ENCODE results near the gene TPK1. TPM values are rescaled to one million over a fixed set of nuclear protein-coding genes. Genes with fewer than 3 reads are reported as not detected.

The TPK1 gene
- total RNA-seq, 1 donor from 2014 or later = 2.2 TPM

DNA sequence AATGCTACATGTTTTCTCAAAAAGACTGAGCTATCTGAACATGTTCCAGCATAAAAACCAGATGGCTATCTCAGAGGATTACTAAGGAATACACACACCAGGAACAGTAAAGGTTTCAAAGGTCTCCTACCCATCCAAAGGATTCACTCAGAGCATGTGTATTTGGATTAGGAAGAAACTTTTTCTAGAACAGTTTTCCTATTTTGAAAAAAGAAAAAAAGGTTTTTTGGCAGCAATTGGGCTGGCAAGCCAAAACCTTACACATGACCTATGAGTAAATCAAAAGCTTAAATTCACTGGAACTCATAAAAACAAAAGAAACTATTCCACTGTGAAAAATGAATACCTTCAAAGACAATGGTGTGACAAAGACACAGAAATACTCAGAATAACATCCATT, 9.6 kb downstream of the TPK1 start:
- Mint-ChIP-seq H3K4me3 (ENCODE audit: low read depth) (no peak overlapping the region), H3K27ac (no peak overlapping the region), H3K9me3 (ENCODE audit: low read depth) (peaks cover 4% of the 10 kb centered on the region), H3K4me1 (ENCODE audit: low read depth) (peaks cover 2% of the 10 kb centered on the region), H3K27me3 (no peaks in the 10 kb centered on the region), H3K36me3 (ENCODE audit: insufficient read depth) (no peaks in the 10 kb centered on the region)
- DNase-seq (ENCODE audit: low spot score, unreplicated experiment) = no peak
- TF ChIP-seq, protein P1, sequence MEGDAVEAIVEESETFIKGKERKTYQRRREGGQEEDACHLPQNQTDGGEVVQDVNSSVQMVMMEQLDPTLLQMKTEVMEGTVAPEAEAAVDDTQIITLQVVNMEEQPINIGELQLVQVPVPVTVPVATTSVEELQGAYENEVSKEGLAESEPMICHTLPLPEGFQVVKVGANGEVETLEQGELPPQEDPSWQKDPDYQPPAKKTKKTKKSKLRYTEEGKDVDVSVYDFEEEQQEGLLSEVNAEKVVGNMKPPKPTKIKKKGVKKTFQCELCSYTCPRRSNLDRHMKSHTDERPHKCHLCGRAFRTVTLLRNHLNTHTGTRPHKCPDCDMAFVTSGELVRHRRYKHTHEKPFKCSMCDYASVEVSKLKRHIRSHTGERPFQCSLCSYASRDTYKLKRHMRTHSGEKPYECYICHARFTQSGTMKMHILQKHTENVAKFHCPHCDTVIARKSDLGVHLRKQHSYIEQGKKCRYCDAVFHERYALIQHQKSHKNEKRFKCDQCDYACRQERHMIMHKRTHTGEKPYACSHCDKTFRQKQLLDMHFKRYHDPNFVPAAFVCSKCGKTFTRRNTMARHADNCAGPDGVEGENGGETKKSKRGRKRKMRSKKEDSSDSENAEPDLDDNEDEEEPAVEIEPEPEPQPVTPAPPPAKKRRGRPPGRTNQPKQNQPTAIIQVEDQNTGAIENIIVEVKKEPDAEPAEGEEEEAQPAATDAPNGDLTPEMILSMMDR (IDR thresholded peaks at IDR 0.05; ENCODE audit: unreplicated experiment) = no peak

DNA sequence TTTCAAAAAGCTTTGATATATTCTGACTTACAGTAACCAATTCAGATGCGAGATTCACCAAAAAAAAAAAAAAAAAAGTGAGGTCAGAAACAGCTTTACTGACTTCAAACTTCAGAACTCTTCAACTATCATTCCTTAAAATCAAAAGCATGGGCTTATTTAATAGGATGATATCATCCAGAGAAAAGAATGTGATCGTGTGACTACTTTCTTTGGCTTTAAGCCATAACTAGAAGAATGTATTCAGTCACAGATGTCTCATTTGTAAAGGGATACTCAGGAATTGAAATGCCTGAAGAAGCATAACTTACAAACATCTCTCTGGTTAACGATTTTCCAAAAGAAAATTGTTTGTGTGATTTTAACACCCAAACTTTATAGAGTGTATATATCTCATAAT, 11.5 kb downstream of the TPK1 start:
- no peaks in the 10 kb centered on the region for H3K9me3 Mint-ChIP-seq (ENCODE audit: low read depth)
- H3K27ac Mint-ChIP-seq = no peak overlapping the region
- no peaks in the 10 kb centered on the region for H3K36me3 Mint-ChIP-seq (ENCODE audit: insufficient read depth)
- no peaks in the 10 kb centered on the region for H3K27me3 Mint-ChIP-seq
- TF ChIP-seq, protein P1 (IDR thresholded peaks at IDR 0.05; ENCODE audit: unreplicated experiment) = no peak
- peaks cover 2% of the 10 kb centered on the region for H3K4me1 Mint-ChIP-seq (ENCODE audit: low read depth)
- H3K4me3 Mint-ChIP-seq (ENCODE audit: low read depth) = no peak overlapping the region
- DNase-seq (ENCODE audit: low spot score, unreplicated experiment) = no peak

DNA sequence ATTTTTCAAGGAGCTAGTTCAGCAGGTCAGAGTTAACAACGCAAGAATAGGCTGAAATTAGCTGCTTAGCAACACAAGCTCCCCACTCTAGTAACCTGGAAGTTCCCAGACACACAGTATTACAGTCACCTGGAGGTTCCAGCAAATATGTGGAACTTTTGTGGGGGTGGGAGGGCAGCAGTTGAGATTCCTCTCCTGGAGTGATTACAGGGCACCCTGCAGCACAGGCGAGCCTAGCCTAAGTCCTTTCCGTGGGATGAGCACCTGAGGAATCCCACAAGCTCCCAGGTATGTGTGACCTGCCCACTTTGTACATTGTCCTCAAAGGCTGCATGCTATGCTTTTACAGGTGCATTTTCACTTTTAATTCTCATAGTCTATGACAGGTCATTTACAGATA, 13.6 kb downstream of the TPK1 start:
- H3K27me3 Mint-ChIP-seq = no peaks in the 10 kb centered on the region
- H3K36me3 Mint-ChIP-seq (ENCODE audit: insufficient read depth) = no peaks in the 10 kb centered on the region
- H3K4me1 Mint-ChIP-seq (ENCODE audit: low read depth) = peaks cover 2% of the 10 kb centered on the region
- TF ChIP-seq, protein P1 (IDR thresholded peaks at IDR 0.05; ENCODE audit: unreplicated experiment) = no peak
- no peak overlapping the region for H3K27ac Mint-ChIP-seq
- no peaks in the 10 kb centered on the region for H3K9me3 Mint-ChIP-seq (ENCODE audit: low read depth)
- DNase-seq (ENCODE audit: low spot score, unreplicated experiment) = no peak
- no peak overlapping the region for H3K4me3 Mint-ChIP-seq (ENCODE audit: low read depth)

DNA sequence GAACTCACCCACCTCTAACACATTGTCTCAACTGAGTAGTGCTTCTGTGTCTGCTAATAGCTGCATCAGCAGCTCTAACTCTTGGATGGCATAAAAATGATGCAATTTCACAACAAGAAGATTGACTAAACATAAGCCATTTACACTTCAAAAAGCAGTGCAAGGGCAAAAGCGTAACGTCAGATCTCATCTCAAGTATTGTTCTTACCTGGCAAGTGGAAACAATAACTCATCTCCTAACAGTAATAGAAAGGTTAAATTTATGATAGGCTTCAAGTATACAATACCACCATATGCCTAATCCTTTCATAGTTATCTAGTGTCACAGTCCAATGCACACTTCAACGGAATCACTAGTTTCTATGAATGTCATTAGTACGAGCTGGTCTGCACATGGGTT, 14.8 kb downstream of the TPK1 start:
- H3K4me3 Mint-ChIP-seq (ENCODE audit: low read depth) = no peak overlapping the region
- no peaks in the 10 kb centered on the region for H3K27me3 Mint-ChIP-seq
- H3K27ac Mint-ChIP-seq = no peak overlapping the region
- no peaks in the 10 kb centered on the region for H3K9me3 Mint-ChIP-seq (ENCODE audit: low read depth)
- TF ChIP-seq, protein P1 (IDR thresholded peaks at IDR 0.05; ENCODE audit: unreplicated experiment) = no peak
- H3K36me3 Mint-ChIP-seq (ENCODE audit: insufficient read depth) = no peaks in the 10 kb centered on the region
- peaks cover 2% of the 10 kb centered on the region for H3K4me1 Mint-ChIP-seq (ENCODE audit: low read depth)
- DNase-seq (ENCODE audit: low spot score, unreplicated experiment) = no peak

DNA sequence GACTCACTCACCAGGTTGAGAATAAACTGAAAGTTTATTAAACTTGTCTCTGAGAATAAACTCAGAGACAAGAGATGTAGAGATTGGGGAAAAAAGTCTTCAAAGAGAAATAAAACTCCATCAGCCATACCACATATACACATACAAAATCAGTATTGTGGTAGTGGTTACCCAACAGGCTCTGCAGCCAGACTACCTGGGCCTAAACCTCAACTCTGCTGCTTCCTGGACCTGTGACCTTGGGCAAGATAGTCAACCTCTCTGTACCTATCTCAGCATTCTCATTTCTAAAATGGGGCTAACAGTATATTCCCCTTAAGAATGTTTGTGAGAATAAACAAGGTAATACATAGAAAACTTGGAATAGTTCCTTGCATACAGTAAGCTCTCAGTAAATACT, 15.3 kb downstream of the TPK1 start:
- TF ChIP-seq, protein P1 (IDR thresholded peaks at IDR 0.05; ENCODE audit: unreplicated experiment) = no peak
- H3K4me3 Mint-ChIP-seq (ENCODE audit: low read depth) = no peak overlapping the region
- H3K27me3 Mint-ChIP-seq = no peaks in the 10 kb centered on the region
- peaks cover 2% of the 10 kb centered on the region for H3K4me1 Mint-ChIP-seq (ENCODE audit: low read depth)
- H3K36me3 Mint-ChIP-seq (ENCODE audit: insufficient read depth) = no peaks in the 10 kb centered on the region
- DNase-seq (ENCODE audit: low spot score, unreplicated experiment) = no peak
- no peaks in the 10 kb centered on the region for H3K9me3 Mint-ChIP-seq (ENCODE audit: low read depth)
- H3K27ac Mint-ChIP-seq = no peak overlapping the region
